K562 (cell line): ENCODE data around the gene ZNF506. TPM values are rescaled to one million over a fixed set of nuclear protein-coding genes. Genes with fewer than 3 reads are reported as not detected.

Experiments used
- ATAC-seq: fragments of 200-7000 bp; cut with Tn5 transposase; 3 replicates; pipeline ENCODE4 v1.9.1; 2020; ENCODE audit warnings: moderate library complexity
- BruUV-seq: library from RNA; stranded (reverse); fragments of 400-500 nt; replicated peaks from 2 replicates; lab custom pipeline; 2021; lab: Mats Ljungman, UMichigan
- CTCF ChIA-PET: fragments of 300-600 bp; formaldehyde crosslinking; extraction: SDS; loops from one replicate; lab custom pipeline; 2021; ENCODE audit warnings: low intra/inter-chr PET ratio; lab: Yijun Ruan, JAX
- POLR2A ChIA-PET: fragments of 300-600, 350-650 bp; sonication (Branson Sonifier 250); formaldehyde crosslinking; extraction: SDS; loops from one replicate; lab custom pipeline; 2021; ENCODE audit warnings: antibody characterized with exemption, inconsistent platforms; lab: Yijun Ruan, JAX
- DNase-seq, 4 experiments: peaks; one replicate each; pipeline versions ENCODE4 v3.0.0 to v3.0.0-alpha.2; 2011 to 2018; ENCODE audit warnings: low spot score in 3 of 4, mixed read lengths in 3 of 4; ENCODE audit errors: extremely low read depth in 1 of 4
- FAIRE-seq: peaks from 2 replicates; lab custom pipeline; 2011; peaks lifted over from hg19 to GRCh38; lab: Jason Lieb, UNC
- H2AFZ ChIP-seq: 2 replicates; pipeline ENCODE4 v1.6.0; 2011; ENCODE audit warnings: low read depth, low read length, control low read depth, inconsistent platforms
- H3K27ac ChIP-seq: fragments of 200-600 bp; 3 replicates; pipeline ENCODE4 v1.8.0; 2011; ENCODE audit warnings: low read depth, mild to moderate bottlenecking, control low read depth, inconsistent platforms, low read length, moderate library complexity, mixed read lengths; ENCODE audit errors: extremely low read depth
- H3K27me3 ChIP-seq, 2 experiments: fragments of 300-600 bp in 1 of 2; 2 replicates in 1 of 2; 3 replicates in 1 of 2; pipeline versions ENCODE4 v1.6.0 to v1.8.0; 2011; ENCODE audit warnings: inconsistent platforms in 2 of 2, low read length in 2 of 2, mild to moderate bottlenecking in 1 of 2, mixed read lengths in 1 of 2, moderate library complexity in 1 of 2; ENCODE audit not compliant: control insufficient read depth in 2 of 2, insufficient read depth in 2 of 2
- H3K36me3 ChIP-seq: fragments of 300-600 bp; 3 replicates; pipeline ENCODE4 v1.8.0; 2011; ENCODE audit warnings: mild to moderate bottlenecking, low read length, inconsistent platforms; ENCODE audit not compliant: control insufficient read depth, insufficient read depth
- H3K4me1 ChIP-seq, 2 experiments: fragments of 200-600 bp in 1 of 2; replicated peaks in 1 of 2; 2 replicates in 1 of 2; 3 replicates in 1 of 2; pipeline versions ENCODE4 v1.5.1 to v1.8.0; 2011; ENCODE audit warnings: inconsistent platforms in 2 of 2, low read length in 2 of 2, mild to moderate bottlenecking in 1 of 2, mixed read lengths in 1 of 2, moderate library complexity in 1 of 2; ENCODE audit not compliant: control insufficient read depth in 2 of 2, insufficient read depth in 2 of 2
- H3K4me2 ChIP-seq: 2 replicates; pipeline ENCODE4 v1.6.1; 2011; ENCODE audit warnings: low read length, control low read depth, inconsistent platforms, mixed read lengths; ENCODE audit not compliant: insufficient read depth
- H3K4me3 ChIP-seq: fragments of 200-600 bp; sonication (generic), shearing (Covaris generic); 2 replicates; pipeline ENCODE4 v1.5.1; 2016; ENCODE audit warnings: control low read depth, inconsistent platforms
- H3K79me2 ChIP-seq: fragments of 200-600 bp; 3 replicates; pipeline ENCODE4 v1.8.0; 2011; ENCODE audit warnings: low read length, inconsistent platforms; ENCODE audit not compliant: control insufficient read depth, insufficient read depth
- H3K9ac ChIP-seq, 2 experiments: 2 replicates each; pipeline versions ENCODE4 v1.6.0 to v1.6.1; 2011; ENCODE audit warnings: low read depth in 2 of 2, low read length in 2 of 2, control low read depth in 1 of 2, inconsistent platforms in 1 of 2, mild to moderate bottlenecking in 1 of 2, mixed read lengths in 1 of 2; ENCODE audit not compliant: insufficient read depth in 1 of 2
- H3K9me1 ChIP-seq: one replicate; pipeline ENCODE4 v1.6.0; 2011; ENCODE audit warnings: inconsistent platforms, mild to moderate bottlenecking, low read length, moderate library complexity; ENCODE audit not compliant: control insufficient read depth, insufficient read depth
- H3K9me3 ChIP-seq: replicated peaks from 2 replicates; pipeline ENCODE4 v1.5.1; 2011; ENCODE audit warnings: low read depth, low read length, inconsistent platforms; ENCODE audit not compliant: control insufficient read depth, insufficient read depth
- H4K20me1 ChIP-seq: replicated peaks from 2 replicates; pipeline ENCODE4 v1.6.1; 2011; ENCODE audit warnings: low read length, inconsistent platforms, mixed read lengths; ENCODE audit not compliant: control insufficient read depth, insufficient read depth
- ERF ChIP-seq: fragments of 450-650 bp; formaldehyde crosslinking; IDR thresholded peaks from 2 replicates; pipeline ENCODE4 v1.4.0; 2020; ENCODE audit warnings: mild to moderate bottlenecking, mixed read lengths
- GTF2A2 ChIP-seq: IDR thresholded peaks from 2 replicates; pipeline ENCODE4 v1.6.1; 2016; ENCODE audit warnings: mild to moderate bottlenecking, missing genetic modification characterization, missing compliant biosample characterization
- HINFP ChIP-seq: fragments of 450-650 bp; conservative IDR thresholded peaks from 2 replicates; pipeline ENCODE4 v1.6.1; 2016; ENCODE audit warnings: missing genetic modification characterization, low read depth, mild to moderate bottlenecking, control low read depth, missing compliant biosample characterization
- ZBTB12 ChIP-seq: fragments of 250-450 bp; sonication (Bioruptor Pico); IDR thresholded peaks from 2 replicates; pipeline ENCODE4 v1.4.0; 2020
- ZNF12 ChIP-seq: sonication (generic); formaldehyde crosslinking; IDR thresholded peaks from 2 replicates; pipeline ENCODE4 v1.4.0; 2020; ENCODE audit warnings: mild to moderate bottlenecking, missing genetic modification reagents
- ZNF668 ChIP-seq: fragments of 250-450 bp; sonication (Bioruptor Pico); IDR thresholded peaks from 2 replicates; pipeline ENCODE4 v1.8.0; 2022; ENCODE audit warnings: mild to moderate bottlenecking, inconsistent platforms
- WGBS: fragments of 100-300 bp; shearing (Covaris generic); methylation state at CpG from one replicate; pipeline ENCODE4 v1.1.6; 2016; ENCODE audit warnings: low coverage, mixed read lengths; ENCODE audit not compliant: insufficient coverage; ENCODE audit errors: missing lambda C conversion rate; 5-methylcytosine and 5-hydroxymethylcytosine counted together
- in situ Hi-C: fragments of 300-500 bp; cut with MboI; formaldehyde crosslinking; loops from 4 replicates; pipeline ENCODE4 v1.15.0; 2018; ENCODE audit warnings: inconsistent platforms, mixed read lengths
- intact Hi-C: fragments of 100-400 bp; cut with micrococcal nuclease; formaldehyde crosslinking; loops from 2 replicates; pipeline ENCODE4 v1.14.2; 2022
- polyA plus RNA-seq, 8 experiments: library from polyadenylated mRNA; depleted of rRNA in 4 of 8; stranded (reverse) in 5 of 8; unstranded in 3 of 8; fragments of >200 nt; fragmentation: Nextera tagmentation in 2 of 8; fragmentation: Illumina TruSeq in 1 of 8; extraction: Ambion mirVana in 2 of 8; extraction: Trizol in 1 of 8; gene quantifications; 2 replicates each; pipeline versions ENCODE4 v1.2.1 to v1.2.3, GENCODE V29; 2011 to 2014; ENCODE audit warnings: inconsistent platforms in 1 of 8, missing spikeins in 1 of 8
- total RNA-seq, 7 experiments: library from RNA; depleted of rRNA in 6 of 7; stranded (reverse); fragments of >200 nt in 6 of 7; fragmentation: Illumina TruSeq in 2 of 7; extraction: Trizol in 2 of 7; gene quantifications; 2 replicates each; pipeline versions ENCODE4 v1.2.1 to v1.2.3, GENCODE V29; 2011 to 2021; ENCODE audit warnings: low replicate concordance in 1 of 7

ZNF506 gene
- total and polyA plus RNA-seq, 9 of the 15 experiments (the other 6 are each of a cell fraction or from before 2014, with no cell fraction given): 0.03 to 0.44 (median 0.14) TPM; not detected in 2

GRCh38 chr19:19775891-19776205 is 45.7 kb downstream of the ZNF506 start:
- no peaks in the 10 kb centered on the region for H3K36me3 ChIP-seq
- ChIA-PET POLR2A (interaction anchor here (0.6 to 2.0 kb wide), 7 partner anchors 12 to 125 kb away, joined by 3 to 11 read pairs (median 4); partner anchors contain the start of genes ZNF253 and ZNF93), CTCF (no interaction called here)
- FAIRE-seq: no peak
- H3K4me3 ChIP-seq: peak overlapping the region; percentile 63
- peaks cover 15% of the 10 kb centered on the region for H3K79me2 ChIP-seq
- peak; percentile 46 for ATAC-seq
- peak overlapping the region; percentile 98 for H3K4me2 ChIP-seq
- intact Hi-C loops (no loop called here), in situ Hi-C loops (no loop called here)
- no peaks in the 10 kb centered on the region for H3K27me3 ChIP-seq
- H3K27ac ChIP-seq: peak overlapping the region; percentile 31; the same call in 2 of the 3 replicates
- BruUV-seq: TSS peak; percentile 93
- H2AFZ ChIP-seq: peak overlapping the region; percentile 97
- no peaks in the 10 kb centered on the region for H3K9me3 ChIP-seq
- TF ChIP-seq HINFP (no peak), ZNF12 (CRISPR knock-in tag) (0 out of 2 replicates have a peak, but pooled peaks have one; percentile 23), GTF2A2 (tag) (no peak), ERF (CRISPR knock-in tag) (0 out of 2 replicates have a peak, but pooled peaks have one; percentile 28), ZNF668 (CRISPR knock-in tag) (no peak), ZBTB12 (CRISPR knock-in tag) (no peak)
- 3% methylated on average over 11 of the region's 11 CpGs for WGBS
- H3K9me1 ChIP-seq: no peaks in the 10 kb centered on the region
- H4K20me1 ChIP-seq: no peaks in the 10 kb centered on the region
- no peaks in the 10 kb centered on the region; a peak in 1 of 5 replicates for H3K4me1 ChIP-seq
- peak overlapping the region; percentile 69 to 84 for H3K9ac ChIP-seq
- peak in 1 of 4 experiments; percentile 23 for DNase-seq
